ENCODE data around the gene NOA1.
A peak's percentile ranks its signal among the peaks of the same experiment; 100 is the strongest.

The NOA1 gene

GRCh38 chr4:56977321-56978012, at the start of gene NOA1:
Gene NOA1, minus strand, starts transcription at chr4:56977606. Its CDS starts 21 bp downstream, at chr4:56977585.
- DNase-seq: peak; percentile 99

- no peak for DNase-seq
Measured at GRCh38 chr4:57023104-57023503, 45.7 kb upstream of the NOA1 start.

GRCh38 chr4:57020467-57021101, 43.2 kb upstream of the NOA1 start:
- DNase-seq: no peak

- no peak for DNase-seq
Measured at GRCh38 chr4:57018980-57019379, 41.6 kb upstream of the NOA1 start.

GRCh38 chr4:57013543-57014120, 36.2 kb upstream of the NOA1 start:
- DNase-seq: no peak

- DNase-seq: no peak
Measured at GRCh38 chr4:56999751-57000150, 22.3 kb upstream of the NOA1 start.

- DNase-seq: no peak
Measured at GRCh38 chr4:56995525-56995924, 18.1 kb upstream of the NOA1 start.

- no peak for DNase-seq
Measured at GRCh38 chr4:56990109-56990905, 12.9 kb upstream of the NOA1 start.

GRCh38 chr4:56986952-56987351, 9.5 kb upstream of the NOA1 start:
- no peak for DNase-seq

GRCh38 chr4:56986192-56986591, 8.8 kb upstream of the NOA1 start:
- no peak for DNase-seq

- DNase-seq: peak; percentile 7
Measured at GRCh38 chr4:56981795-56982201, 4.4 kb upstream of the NOA1 start.

- peak; percentile 58 for DNase-seq
Measured at GRCh38 chr4:56979421-56980072, 2.1 kb upstream of the NOA1 start.

- peak; percentile 91 for DNase-seq
Measured at GRCh38 chr4:56978750-56979303, 1.4 kb upstream of the NOA1 start, which contains the start of gene POLR2B. Gene POLR2B, plus strand, starts transcription at chr4:56978896. Its CDS starts 90 bp downstream, at chr4:56978986.

GRCh38 chr4:56976837-56977320, 527 bp downstream of the NOA1 start:
- DNase-seq: peak; percentile 51

- DNase-seq: no peak
Measured at GRCh38 chr4:56976283-56976836, 1.0 kb downstream of the NOA1 start.

- no peak for DNase-seq
Measured at GRCh38 chr4:56973336-56973735, 4.1 kb downstream of the NOA1 start.

- no peak for DNase-seq
Measured at GRCh38 chr4:56972809-56973208, 4.6 kb downstream of the NOA1 start.

- DNase-seq: no peak
Measured at GRCh38 chr4:56972389-56972788, 5.0 kb downstream of the NOA1 start.

- no peak for DNase-seq
Measured at GRCh38 chr4:56971383-56971782, 6.0 kb downstream of the NOA1 start.

GRCh38 chr4:56961107-56961500, 16.3 kb downstream of the NOA1 start:
- no peak for DNase-seq

GRCh38 chr4:56959100-56959499, 18.3 kb downstream of the NOA1 start:
- no peak for DNase-seq

GRCh38 chr4:56958111-56958517, 19.3 kb downstream of the NOA1 start:
- DNase-seq: no peak
